Transverse colon (tissue), 4 donors: Measurements from ENCODE around the gene CARD16. TPM values are rescaled to one million over a fixed set of nuclear protein-coding genes. Genes with fewer than 3 reads are reported as not detected.

Source experiments
- DNase-seq: peaks from one replicate; pipeline ENCODE4 v3.0.0-alpha.2; 2019
- H3K27ac ChIP-seq, 4 donors: fragments of 200-600 bp; sonication (generic); 2 replicates each; pipeline ENCODE4 v1.5.1; 2016 to 2018; ENCODE audit warnings: inconsistent platforms in 4 of 4
- H3K27me3 ChIP-seq: fragments of 200-600 bp; sonication (generic); 2 replicates; pipeline ENCODE4 v1.5.1; 2017; ENCODE audit warnings: inconsistent platforms
- H3K36me3 ChIP-seq, 4 donors: fragments of 200-600 bp; sonication (generic); 2 replicates each; pipeline ENCODE4 v1.5.1; 2017 to 2019; ENCODE audit warnings: inconsistent platforms in 4 of 4
- H3K4me1 ChIP-seq, 4 donors: fragments of 200-600 bp; sonication (generic); 2 replicates each; pipeline ENCODE4 v1.5.1; 2017 to 2020; ENCODE audit warnings: inconsistent platforms in 4 of 4
- H3K4me3 ChIP-seq, 4 donors: fragments of 200-600 bp; sonication (generic); 1 replicate in 1 of 4; 2 replicates in 3 of 4; pipeline versions ENCODE4 v1.5.1 to v1.6.1; 2017 to 2019; ENCODE audit warnings: inconsistent platforms in 4 of 4
- H3K9me3 ChIP-seq, 2 donors: fragments of 200-600 bp; sonication (generic); 2 replicates each; pipeline ENCODE4 v1.5.1; 2017 to 2019; ENCODE audit warnings: inconsistent platforms in 2 of 2
- EP300 ChIP-seq: sonication (generic); formaldehyde crosslinking; IDR thresholded peaks from one replicate; pipeline ENCODE4 v1.6.1; 2017; ENCODE audit warnings: antibody characterized with exemption, low read depth
- POLR2A ChIP-seq: fragments of 450-650 bp; IDR thresholded peaks from one replicate; pipeline ENCODE4 v1.6.1; 2016; ENCODE audit warnings: antibody characterized with exemption, mild to moderate bottlenecking, moderate library complexity
- POLR2AphosphoS5 ChIP-seq, 3 donors: sonication (generic); formaldehyde crosslinking; IDR thresholded peaks; one replicate each; pipeline ENCODE4 v1.6.1; 2016; ENCODE audit warnings: antibody characterized with exemption in 3 of 3
- WGBS, 2 donors: methylation state at CpG; one replicate each; pipeline ENCODE4 v1.1.5; 2018; ENCODE audit warnings: low coverage in 1 of 2; 5-methylcytosine and 5-hydroxymethylcytosine counted together
- in situ Hi-C, 4 donors: fragments of 200-750 bp; cut with MboI; loops; one replicate each; pipeline versions ENCODE4 v1.15.0 to v1.15.1; 2017; ENCODE audit warnings: low sequenced_read_pairs in 3 of 4, low pct_ligation_motif_present in 1 of 4, low pct_unique_long_range_greater_than_20kb in 1 of 4
- intact Hi-C: fragments of 100-400 bp; cut with DNase I; formaldehyde crosslinking; loops from one replicate; pipeline ENCODE4 v1.15.1; 2023; ENCODE audit warnings: low total_unique reads
- total RNA-seq, 4 donors: library from RNA; depleted of rRNA; stranded (reverse); fragments of >200 nt; gene quantifications; one replicate each; pipeline ENCODE4 v1.1.0, GENCODE V29; 2016
- TF ChIP-seq, protein P1 (sequence below), 5 experiments: fragments of 200-600 bp in 3 of 5; fragments of 450-650 bp in 2 of 5; sonication (generic) in 3 of 5; IDR thresholded peaks; 1 replicate in 2 of 5; 2 replicates in 3 of 5; pipeline ENCODE4 v1.5.1; 2016 to 2017; ENCODE audit warnings: antibody characterized with exemption in 5 of 5, inconsistent platforms in 3 of 5, mild to moderate bottlenecking in 2 of 5, moderate library complexity in 1 of 5

CARD16 gene
- total RNA-seq, 4 donors from 2014 or later: 8.0 to 34.0 (median 28.4) TPM; not detected in 1

GRCh38 chr11:104992781-104993180 is 52.4 kb downstream of the CARD16 start:
- intact Hi-C loops (no loop called here), in situ Hi-C loops (no loop called here)

DNA sequence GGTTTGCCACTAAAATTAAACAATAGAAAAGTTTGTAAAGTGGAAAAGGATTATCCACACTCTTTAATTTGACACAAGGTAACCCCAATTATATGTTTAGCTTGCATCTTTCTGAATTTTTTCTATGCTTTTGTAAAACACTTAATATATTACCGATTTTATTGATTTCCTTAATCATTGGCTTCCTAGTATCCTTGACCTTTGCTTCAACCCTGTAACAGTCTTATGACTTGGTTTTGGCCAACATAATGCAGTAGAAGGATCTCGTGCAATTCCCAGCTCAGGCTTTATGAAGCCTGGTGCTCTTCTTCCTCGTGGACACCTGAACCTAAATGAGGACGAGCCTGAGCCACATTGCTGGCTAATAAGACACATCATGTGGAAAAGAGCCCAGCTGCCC is 53.1 kb downstream of the CARD16 start:
- Histone ChIP-seq H3K9me3 (peaks cover 3 to 9% of the 10 kb centered on the region in 2 donors), H3K4me3 (no peak overlapping the region), H3K4me1 (no peaks in the 10 kb centered on the region), H3K27me3 (no peaks in the 10 kb centered on the region), H3K36me3 (no peaks in the 10 kb centered on the region), H3K27ac (no peak overlapping the region)
- intact Hi-C loops (no loop called here), in situ Hi-C loops (no loop called here)
- WGBS, 2 donors: 87 to 100% methylated on average over 2 to 4 of the region's 4 CpGs
- DNase-seq: no peak
- no peak for TF ChIP-seq POLR2AphosphoS5 (IDR thresholded peaks at IDR 0.05)
- TF ChIP-seq POLR2A: no peak
- no peak for TF ChIP-seq EP300
- TF ChIP-seq, protein P1, sequence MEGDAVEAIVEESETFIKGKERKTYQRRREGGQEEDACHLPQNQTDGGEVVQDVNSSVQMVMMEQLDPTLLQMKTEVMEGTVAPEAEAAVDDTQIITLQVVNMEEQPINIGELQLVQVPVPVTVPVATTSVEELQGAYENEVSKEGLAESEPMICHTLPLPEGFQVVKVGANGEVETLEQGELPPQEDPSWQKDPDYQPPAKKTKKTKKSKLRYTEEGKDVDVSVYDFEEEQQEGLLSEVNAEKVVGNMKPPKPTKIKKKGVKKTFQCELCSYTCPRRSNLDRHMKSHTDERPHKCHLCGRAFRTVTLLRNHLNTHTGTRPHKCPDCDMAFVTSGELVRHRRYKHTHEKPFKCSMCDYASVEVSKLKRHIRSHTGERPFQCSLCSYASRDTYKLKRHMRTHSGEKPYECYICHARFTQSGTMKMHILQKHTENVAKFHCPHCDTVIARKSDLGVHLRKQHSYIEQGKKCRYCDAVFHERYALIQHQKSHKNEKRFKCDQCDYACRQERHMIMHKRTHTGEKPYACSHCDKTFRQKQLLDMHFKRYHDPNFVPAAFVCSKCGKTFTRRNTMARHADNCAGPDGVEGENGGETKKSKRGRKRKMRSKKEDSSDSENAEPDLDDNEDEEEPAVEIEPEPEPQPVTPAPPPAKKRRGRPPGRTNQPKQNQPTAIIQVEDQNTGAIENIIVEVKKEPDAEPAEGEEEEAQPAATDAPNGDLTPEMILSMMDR (IDR thresholded peaks at IDR 0.05): no peak

More at GRCh38 chr11:104992781-104993180, 52.4 kb downstream of the CARD16 start:
- DNase-seq: no peak
- TF ChIP-seq POLR2AphosphoS5 (IDR thresholded peaks at IDR 0.05) (no peak), EP300 (no peak), POLR2A (no peak)
- TF ChIP-seq, protein P1 (IDR thresholded peaks at IDR 0.05): no peak
- no peaks in the 10 kb centered on the region for H3K36me3 ChIP-seq
- H3K4me3 ChIP-seq: no peak overlapping the region
- no peaks in the 10 kb centered on the region for H3K4me1 ChIP-seq
- no peak overlapping the region for H3K27ac ChIP-seq
- WGBS, 2 donors: 37 to 89% methylated on average over 1 of the region's 1 CpG
- peaks cover 3 to 9% of the 10 kb centered on the region in 2 donors for H3K9me3 ChIP-seq
- no peaks in the 10 kb centered on the region for H3K27me3 ChIP-seq

Other genes starting within 250 kb of the CARD16 start
- 1 to 10 TPM in 1 of 4 donors, under 1 TPM in 1, not detected in 2; 0.27 to 1.9 TPM for gene CASP12, start 146.9 kb downstream of the CARD16 start, total RNA-seq
- gene CASP4, start 76.8 kb downstream of the CARD16 start, total RNA-seq: 10 to 100 TPM; 36.4 to 86.3 (median 49.8) TPM
- 10 to 100 TPM; 27.2 to 63.1 (median 38.0) TPM for gene CASP5, start 22.2 kb downstream of the CARD16 start, total RNA-seq
- 10 to 100 TPM in 3 of 4 donors, 1 to 10 TPM in 1; 8.2 to 41.9 (median 16.6) TPM for gene CASP1, start 10.2 kb downstream of the CARD16 start, total RNA-seq
- not detected for gene CARD18, start 94.4 kb upstream of the CARD16 start, total RNA-seq